Stromal cell of bone marrow (primary cell): ENCODE measurements around the gene SMC3.
"Not testable (repeated sequence)": the region's sequence is repeated elsewhere in the genome, so short reads cannot be mapped to it uniquely, and the experiment has no call there.

Experiments
- DNase-seq: peaks from one replicate; pipeline ENCODE4 v3.0.0-alpha.2; 2012; ENCODE audit warnings: low read depth

SMC3 gene

GRCh38 chr10:110567201-110568054 lies at the start of gene SMC3:
TSS of gene SMC3 (plus strand) at chr10:110567695. CDS start at chr10:110567817, 122 bp downstream.
- DNase-seq = peak; percentile 91

DNA sequence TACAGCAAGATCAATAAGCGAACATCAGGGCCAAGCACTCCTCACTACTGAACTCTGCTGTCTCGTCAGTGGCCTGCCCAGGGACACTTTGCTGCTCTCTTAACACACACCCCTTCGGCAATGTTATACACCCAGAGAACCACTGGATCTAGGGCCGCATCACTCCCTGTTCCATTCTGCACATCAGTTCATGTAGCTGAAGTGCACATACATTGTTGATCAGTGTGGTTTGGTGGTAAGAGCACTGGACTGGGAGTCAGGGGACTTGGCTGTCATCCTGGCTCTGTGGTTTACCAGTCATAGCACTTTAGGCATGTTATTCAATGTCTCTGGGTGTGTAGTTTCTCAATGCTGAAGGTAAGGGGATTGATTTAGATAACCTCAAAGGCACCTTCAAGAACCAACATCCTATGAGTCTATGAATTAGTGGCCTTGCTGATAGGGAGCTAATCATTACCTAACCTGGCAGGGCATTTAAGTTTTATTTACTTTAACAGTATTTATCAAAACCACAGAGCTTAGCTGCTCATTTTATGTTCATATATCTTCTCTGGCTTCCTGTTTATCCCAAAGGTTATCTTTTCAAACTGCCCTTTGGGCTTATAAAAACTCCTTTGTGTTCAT lies 45.0 kb upstream of the SMC3 start:
- no peak for DNase-seq

DNA sequence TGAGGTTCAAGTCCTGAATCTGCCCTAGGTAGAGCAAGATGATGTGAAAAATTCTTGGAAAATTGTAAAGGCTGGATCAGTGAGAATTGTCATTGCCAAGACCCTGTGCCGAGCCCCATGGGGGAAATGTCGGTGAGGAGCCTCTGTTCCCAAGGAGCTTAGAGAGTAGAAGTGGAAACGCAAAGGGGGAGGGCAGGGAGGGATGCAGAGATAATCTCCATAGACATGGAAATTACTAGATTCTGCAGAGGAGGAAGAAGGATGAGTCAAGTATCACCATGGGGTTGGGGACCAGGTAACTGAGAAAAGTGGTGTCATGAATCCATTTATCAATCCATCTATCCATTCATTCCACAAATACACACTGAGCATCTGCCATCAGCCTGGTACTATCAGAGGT lies 43.8 kb upstream of the SMC3 start:
- DNase-seq = no peak

DNA sequence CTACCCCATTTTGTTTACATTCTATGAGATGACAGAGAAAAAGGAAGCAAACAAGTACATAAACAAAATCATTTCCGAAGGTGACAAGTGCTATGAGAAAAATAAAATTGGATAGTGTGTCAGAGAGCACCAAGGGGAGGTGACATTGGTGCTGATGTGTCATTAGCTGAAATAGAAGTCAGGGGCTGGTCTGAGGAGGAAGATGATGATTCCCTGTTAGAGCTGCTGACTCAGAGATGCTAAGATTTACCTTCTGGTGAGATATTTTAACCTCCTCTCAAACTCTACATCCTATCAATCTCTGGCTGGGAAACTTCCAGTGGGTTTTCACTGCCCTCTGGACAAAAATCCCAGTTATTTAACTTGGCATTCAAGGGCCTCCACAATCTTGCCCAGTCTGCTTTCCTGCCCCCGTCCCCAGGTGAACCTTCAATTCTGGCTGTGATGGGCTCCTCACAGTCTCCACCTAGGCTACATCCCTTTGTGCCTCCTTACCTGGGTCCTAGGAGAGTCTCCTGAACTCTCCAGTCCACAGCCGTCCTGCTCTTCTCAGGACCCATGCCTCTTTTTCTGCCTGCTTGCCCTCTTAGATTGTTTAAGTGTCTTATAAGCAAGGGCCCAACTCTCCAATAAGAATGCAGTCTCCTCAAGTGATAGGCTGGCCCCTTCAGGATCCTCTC lies 43.2 kb upstream of the SMC3 start:
- no peak for DNase-seq

DNA sequence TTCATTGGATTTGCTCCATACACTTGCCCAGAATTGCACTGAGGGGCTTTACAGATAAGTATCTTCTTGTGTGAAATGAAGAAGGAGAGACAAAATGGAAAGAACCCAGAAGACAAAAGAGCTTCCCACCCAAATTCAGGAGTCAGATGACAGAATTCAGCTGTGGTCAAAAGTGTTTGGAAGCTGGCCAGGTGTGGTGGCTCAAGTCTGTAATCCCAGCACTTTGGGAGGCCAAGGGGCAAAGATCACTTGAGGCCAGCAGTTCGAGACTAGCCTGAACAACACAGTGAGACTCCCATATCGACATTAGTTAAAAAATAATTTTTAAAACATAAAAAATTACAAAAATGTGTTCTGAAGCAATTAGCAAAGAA lies 42.6 kb upstream of the SMC3 start:
- no peak for DNase-seq

- DNase-seq = peak; percentile 73
Observed at GRCh38 chr10:110525349-110526260, 41.9 kb upstream of the SMC3 start.

GRCh38 chr10:110527731-110528171 lies 39.7 kb upstream of the SMC3 start:
- DNase-seq = no peak

- DNase-seq = no peak
Observed at GRCh38 chr10:110528224-110528996, 39.1 kb upstream of the SMC3 start.

- DNase-seq = not testable (repeated sequence)
Observed at GRCh38 chr10:110528997-110529524, 38.4 kb upstream of the SMC3 start.

DNA sequence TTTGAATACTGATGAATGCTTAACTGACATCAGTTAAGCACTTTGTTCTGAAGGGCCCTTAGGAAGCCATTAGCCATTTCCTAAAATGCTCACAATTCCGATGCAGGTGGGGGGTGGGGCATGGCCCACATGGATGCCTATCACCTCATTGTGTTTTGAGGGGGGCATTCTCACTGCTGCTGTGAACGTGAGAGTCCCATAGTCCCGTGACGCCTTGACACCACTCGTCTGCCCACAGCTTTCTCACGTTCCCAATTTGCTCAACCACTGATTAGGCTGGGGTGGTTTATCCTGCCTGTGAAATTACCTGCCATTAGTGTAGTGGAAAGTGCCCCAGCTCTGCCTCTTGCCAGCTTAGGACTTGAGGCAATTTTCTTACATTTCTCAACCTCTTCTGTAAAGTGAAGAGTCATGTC lies 37.9 kb upstream of the SMC3 start:
- DNase-seq = no peak

DNA sequence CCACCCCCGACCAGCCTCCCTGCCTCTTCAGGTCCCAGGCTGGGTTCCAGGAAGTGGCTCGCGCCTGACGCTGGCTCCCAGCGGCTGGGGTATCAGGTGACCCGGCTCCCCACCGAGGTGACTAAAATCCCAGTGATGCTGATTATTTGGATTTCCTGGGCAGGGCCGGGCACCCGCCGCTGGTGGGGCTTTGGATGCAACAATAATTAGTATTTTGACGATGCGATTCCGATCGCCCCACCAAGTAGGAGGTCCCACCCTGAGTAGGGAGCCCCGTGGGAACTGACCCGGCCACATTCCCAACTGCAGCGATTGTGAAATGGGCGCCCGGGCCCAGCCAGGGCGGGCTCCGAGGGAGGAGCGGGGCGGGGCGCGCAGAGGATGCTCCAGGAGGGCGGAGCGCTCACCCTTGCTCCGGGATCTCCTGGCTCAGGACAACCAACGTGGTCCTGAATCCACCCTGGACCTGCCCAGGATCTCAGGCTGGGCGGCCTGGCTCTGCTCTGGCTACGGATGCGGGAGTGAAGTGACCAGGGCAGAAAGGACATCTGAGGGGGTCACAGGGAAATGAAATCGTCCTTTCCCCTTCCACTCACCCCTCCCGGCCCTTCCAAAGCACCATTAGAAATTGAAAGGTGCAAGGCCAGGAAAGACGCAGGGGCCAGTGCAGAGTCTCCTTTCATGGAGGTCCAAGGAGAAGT lies 37.2 kb upstream of the SMC3 start:
- no peak for DNase-seq

DNA sequence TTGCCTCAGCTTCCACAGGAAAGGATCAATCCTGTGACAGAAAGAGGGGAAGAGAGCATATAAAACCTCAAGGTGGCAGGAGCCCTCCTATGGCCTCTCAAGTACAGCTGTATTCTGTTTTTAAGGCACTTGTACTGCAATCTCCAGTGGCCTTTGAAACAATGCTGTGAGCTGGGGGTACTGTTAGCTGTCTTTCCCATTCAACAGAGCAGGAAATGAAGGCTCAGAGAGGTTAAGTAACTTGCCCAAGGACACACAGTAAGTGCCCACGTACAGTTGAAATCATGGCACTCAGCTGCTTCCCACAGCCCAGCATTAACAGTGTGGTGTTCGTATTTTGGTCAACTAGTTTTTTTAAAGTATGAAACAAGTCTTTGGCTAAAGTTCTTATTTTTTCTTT lies 35.8 kb upstream of the SMC3 start:
- no peak for DNase-seq

DNA sequence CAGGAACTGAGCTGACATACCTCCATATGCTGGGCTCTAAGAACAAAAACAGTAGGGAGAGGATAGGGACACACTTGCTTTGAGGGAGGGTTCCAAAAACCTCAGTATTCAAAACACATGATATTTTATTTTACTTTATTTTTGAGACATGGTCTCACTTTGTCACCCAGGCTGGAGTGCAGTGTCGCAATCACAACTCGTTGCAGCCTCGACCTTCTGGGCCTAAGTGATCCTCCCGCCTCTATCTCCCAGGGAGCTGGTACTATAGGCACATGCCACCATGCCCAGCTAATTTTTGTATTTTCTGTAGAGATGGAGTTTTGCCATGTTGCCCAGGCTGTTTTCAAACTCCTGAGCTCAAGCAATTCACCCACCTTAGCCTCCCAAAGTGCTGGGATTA lies 34.9 kb upstream of the SMC3 start:
- DNase-seq = not testable (repeated sequence)

- no peak for DNase-seq
Observed at GRCh38 chr10:110533149-110533548, 34.3 kb upstream of the SMC3 start.

- no peak for DNase-seq
Observed at GRCh38 chr10:110534571-110534970, 32.9 kb upstream of the SMC3 start.

GRCh38 chr10:110535958-110536891 lies 31.3 kb upstream of the SMC3 start:
- no peak for DNase-seq

GRCh38 chr10:110539091-110539490 lies 28.4 kb upstream of the SMC3 start:
- DNase-seq = no peak

GRCh38 chr10:110540031-110540430 lies 27.5 kb upstream of the SMC3 start:
- no peak for DNase-seq

- no peak for DNase-seq
Observed at GRCh38 chr10:110544958-110545537, 22.4 kb upstream of the SMC3 start.
